GM12873 (cell line): ENCODE measurements around the gene CD59.

Experiments
- TF ChIP-seq, protein P1 (sequence below): IDR thresholded peaks from 2 replicates; pipeline ENCODE4 v1.5.1; 2012; ENCODE audit warnings: low read depth, mild to moderate bottlenecking, moderate library complexity, low read length, control low read depth; ENCODE audit not compliant: insufficient read depth; ENCODE audit errors: missing control alignments

The CD59 gene

GRCh38 chr11:33731723-33732531, 4.3 kb downstream of the CD59 start:
- TF ChIP-seq, protein P1, sequence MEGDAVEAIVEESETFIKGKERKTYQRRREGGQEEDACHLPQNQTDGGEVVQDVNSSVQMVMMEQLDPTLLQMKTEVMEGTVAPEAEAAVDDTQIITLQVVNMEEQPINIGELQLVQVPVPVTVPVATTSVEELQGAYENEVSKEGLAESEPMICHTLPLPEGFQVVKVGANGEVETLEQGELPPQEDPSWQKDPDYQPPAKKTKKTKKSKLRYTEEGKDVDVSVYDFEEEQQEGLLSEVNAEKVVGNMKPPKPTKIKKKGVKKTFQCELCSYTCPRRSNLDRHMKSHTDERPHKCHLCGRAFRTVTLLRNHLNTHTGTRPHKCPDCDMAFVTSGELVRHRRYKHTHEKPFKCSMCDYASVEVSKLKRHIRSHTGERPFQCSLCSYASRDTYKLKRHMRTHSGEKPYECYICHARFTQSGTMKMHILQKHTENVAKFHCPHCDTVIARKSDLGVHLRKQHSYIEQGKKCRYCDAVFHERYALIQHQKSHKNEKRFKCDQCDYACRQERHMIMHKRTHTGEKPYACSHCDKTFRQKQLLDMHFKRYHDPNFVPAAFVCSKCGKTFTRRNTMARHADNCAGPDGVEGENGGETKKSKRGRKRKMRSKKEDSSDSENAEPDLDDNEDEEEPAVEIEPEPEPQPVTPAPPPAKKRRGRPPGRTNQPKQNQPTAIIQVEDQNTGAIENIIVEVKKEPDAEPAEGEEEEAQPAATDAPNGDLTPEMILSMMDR, result no peak

- TF ChIP-seq, protein P1, result no peak
Observed at GRCh38 chr11:33730716-33731115, 5.5 kb downstream of the CD59 start.

- TF ChIP-seq, protein P1, result no peak
Observed at GRCh38 chr11:33725496-33725895, 10.7 kb downstream of the CD59 start.

GRCh38 chr11:33724644-33725035, 11.6 kb downstream of the CD59 start:
- TF ChIP-seq, protein P1, result no peak

DNA sequence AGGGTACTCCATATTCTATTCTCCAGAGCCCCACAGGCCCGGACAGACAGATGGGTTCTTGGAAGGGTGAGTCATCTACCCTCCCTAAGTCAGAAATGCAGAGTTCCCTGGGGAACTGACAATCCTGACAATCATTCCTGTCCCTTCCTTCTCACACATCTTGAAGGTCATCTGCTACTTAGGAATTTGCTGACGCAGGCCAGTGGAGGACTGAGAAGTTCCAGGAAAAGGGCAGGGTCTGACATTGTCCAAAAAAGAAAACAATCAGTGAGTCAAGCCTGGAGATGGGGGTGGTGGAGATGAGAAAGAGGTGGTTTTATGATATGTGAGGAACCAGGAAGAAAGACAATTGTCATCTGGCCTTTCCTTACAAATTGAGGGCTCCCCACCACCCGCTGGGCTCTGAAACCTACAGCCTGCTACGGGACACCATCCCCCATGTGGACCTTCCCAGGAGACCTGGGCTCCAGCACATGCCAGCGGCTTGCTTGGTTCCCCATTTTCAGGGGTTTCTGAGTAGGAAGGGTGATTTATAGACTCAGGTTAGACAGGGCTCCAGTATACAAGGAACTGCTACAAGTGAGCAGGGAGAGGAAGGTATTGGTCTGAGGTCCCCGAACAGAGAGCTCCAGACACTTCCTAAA, 12.9 kb downstream of the CD59 start:
- TF ChIP-seq, protein P1, result no peak

DNA sequence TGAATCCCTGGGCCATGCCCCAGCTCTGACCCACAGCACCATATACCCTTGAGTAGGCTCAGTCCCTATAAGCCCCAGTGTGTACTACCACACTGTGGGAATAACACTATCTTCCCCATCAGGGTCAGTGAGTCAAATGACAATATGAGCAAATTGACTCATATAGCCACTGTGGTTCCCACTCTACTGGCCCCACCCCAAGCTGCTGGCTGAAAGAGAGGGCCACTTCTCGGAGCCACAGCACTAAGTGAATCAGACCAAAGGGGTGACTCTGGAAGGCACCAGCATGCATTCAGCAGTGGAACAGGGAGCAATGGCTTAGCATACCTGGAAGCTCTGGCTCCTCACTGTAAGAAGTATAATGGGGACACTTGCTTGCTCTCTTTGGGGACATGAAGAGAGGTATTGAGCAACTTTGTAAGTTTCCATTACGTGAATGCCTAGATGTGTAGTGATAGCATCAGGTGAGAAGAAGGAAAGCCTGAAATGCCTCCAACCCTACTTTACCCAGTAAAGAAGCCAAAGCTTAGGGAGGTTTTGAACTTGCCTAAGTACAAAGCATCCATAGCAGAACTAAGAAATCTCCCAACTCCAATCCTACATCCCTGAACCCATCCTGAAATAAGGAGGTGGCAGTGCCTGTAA, 13.5 kb downstream of the CD59 start:
- TF ChIP-seq, protein P1, result no peak

DNA sequence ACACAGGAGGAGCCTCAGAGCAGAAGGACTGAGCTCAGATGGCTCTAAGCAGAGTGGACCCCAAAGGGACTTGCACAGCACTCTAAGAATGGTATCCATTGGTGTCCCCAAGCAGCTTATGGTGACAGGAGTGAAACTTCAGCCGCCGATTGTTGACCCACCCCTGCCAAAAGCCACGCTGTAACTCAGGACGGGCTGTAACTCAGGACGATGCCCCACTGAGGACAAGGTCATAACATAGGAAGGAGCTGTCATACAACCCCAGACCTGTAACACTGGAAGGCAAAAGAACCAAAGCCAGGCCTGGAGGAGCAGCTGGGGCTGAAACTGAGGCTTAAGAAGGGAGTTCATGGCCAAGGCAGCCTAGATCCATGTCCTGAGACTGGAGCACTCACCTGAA, 14.2 kb downstream of the CD59 start:
- TF ChIP-seq, protein P1, result no peak
